Choroid plexus epithelial cell (primary cell): Measurements from ENCODE around the gene PPP1R8.

ENCODE experiments used
- DNase-seq: peaks from one replicate; pipeline ENCODE4 v3.0.0-alpha.2; 2010; ENCODE audit warnings: low read depth
- H3K4me3 ChIP-seq: 2 replicates; pipeline ENCODE4 v1.5.1; 2011; ENCODE audit warnings: low read depth, mild to moderate bottlenecking, control low read depth, low read length, moderate library complexity
- TF ChIP-seq, protein P1 (sequence below): conservative IDR thresholded peaks from 2 replicates; pipeline ENCODE4 v1.5.1; 2011; ENCODE audit warnings: low read depth, mild to moderate bottlenecking, control low read depth, inconsistent platforms, low read length, moderate library complexity

PPP1R8 gene

DNA sequence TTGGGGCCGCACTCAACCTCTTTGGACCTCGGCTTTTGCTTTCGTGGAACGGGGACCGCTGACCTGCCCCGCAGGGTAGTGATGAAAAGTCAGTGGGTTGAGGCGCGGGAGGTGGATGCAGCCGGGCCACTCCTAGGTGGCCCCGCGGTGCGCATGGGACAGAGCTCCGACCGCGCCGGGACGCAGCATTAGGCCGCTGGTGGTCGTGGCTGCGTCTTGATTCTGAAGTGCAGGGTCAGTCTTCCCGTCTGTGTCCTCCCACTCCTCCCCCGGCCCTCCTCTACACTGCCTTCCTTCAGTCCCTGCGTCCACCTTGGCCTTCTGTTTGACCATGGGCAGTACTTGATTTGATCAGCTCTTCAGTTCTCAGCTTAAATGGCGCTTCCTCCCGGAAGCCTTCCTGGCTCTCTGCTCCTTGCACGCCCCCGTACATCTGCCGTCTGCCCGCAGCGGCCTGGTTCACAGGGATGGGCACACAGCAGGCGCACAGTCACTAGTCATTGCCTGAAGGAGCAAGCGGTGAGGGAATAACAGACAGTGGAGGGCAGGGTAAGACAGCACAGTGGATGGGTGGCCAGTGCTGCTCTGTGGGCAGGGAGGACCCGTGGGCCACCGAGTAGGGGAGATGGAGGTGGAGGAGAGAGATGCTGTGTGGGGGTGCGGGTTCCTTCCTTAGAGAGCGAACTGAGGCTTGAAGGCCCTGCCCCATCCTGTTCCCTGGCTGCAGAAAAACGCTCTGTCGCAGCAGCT, 42.4 kb downstream of the PPP1R8 start:
- TF ChIP-seq, protein P1, sequence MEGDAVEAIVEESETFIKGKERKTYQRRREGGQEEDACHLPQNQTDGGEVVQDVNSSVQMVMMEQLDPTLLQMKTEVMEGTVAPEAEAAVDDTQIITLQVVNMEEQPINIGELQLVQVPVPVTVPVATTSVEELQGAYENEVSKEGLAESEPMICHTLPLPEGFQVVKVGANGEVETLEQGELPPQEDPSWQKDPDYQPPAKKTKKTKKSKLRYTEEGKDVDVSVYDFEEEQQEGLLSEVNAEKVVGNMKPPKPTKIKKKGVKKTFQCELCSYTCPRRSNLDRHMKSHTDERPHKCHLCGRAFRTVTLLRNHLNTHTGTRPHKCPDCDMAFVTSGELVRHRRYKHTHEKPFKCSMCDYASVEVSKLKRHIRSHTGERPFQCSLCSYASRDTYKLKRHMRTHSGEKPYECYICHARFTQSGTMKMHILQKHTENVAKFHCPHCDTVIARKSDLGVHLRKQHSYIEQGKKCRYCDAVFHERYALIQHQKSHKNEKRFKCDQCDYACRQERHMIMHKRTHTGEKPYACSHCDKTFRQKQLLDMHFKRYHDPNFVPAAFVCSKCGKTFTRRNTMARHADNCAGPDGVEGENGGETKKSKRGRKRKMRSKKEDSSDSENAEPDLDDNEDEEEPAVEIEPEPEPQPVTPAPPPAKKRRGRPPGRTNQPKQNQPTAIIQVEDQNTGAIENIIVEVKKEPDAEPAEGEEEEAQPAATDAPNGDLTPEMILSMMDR, result no peak
- DNase-seq, result peak; percentile 27
- peak overlapping the region; percentile 71 for H3K4me3 ChIP-seq

DNA sequence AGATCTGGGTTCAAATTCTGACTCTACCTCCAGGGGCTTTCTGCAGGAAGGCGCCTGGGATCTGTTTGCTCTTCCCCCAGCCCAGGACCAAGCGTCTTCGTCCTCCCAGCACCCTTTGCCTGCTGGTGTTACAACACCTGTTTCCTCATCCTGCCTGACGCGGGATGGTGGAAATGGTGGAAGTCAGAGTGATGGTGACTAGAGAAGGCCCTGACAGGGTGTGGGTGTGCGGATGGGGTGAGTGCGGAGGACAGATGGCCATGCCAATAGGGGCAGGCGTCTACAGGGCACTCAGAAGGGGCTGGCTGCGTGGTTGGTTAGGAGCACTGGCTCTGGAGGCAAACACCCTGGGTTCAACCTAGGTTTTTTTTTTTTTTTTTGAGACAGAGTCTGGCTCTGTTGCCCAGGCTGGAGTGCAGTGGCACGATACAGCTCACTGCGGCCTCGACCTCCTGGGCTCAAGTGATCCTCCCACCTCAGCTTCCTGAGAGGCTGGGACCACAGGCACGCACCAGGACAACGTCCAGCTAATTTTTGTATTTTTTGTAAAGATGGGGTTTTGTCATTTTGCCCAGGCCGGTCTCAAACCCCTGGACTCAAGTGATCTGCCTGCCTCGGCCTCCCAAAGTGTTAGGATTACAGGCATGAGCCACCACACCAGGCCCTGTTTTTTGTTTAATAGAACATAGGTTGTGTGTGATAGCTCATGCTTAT, 43.2 kb downstream of the PPP1R8 start:
- TF ChIP-seq, protein P1, result no peak
- no peak for DNase-seq
- no peak overlapping the region for H3K4me3 ChIP-seq

DNA sequence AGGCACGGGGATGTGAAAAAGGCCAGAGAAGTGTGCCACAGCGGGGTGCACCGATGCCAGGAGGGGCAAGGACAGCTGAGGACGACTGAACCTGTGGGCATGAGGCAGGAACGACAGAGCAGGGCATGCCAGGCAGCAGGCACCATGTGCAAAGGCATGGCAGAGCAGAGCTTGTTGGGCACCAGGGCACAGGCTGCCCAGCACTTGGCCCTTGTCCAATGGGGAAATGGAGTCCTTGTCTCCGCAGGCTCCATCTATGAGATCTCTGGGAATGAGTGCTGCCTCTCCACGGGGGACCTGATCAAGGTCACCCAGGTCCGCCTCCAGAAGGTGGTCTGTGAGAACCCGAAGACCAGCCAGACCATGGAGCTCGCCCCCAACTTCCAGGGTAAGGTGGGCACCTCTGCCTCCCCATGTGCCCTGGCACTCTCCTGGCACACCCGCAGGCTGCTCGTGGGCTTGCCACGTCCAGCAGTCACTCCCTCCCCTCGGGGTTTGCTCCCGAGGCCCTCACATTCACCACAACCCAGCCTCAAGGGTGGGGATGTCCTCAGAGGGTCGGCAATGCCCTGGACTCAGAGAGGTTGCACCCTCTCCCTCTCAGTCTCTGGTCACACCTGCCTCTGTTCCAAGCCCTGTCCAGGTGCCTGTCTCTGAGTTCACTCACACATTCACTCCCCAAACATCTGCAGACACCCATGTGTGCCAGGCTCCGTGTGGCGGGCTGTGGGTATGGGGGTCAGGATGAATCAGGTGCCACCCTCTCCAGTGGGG, 45.9 kb downstream of the PPP1R8 start:
- H3K4me3 ChIP-seq, result no peak overlapping the region
- TF ChIP-seq, protein P1, result no peak
- no peak for DNase-seq

DNA sequence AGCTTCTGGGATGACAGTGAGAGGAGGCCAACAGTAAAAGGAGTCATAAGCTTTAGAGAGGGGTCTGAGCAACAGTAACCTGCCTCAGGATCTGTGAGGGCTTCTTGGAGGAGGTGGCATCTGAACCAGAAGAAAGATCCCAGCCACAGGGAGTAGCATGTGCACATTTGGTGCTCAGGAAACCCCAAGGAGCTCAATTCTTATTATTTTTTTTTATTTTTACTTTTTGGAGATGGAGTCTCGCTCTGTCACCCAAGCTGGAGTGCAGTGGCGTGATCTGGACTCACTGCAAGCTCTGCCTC, 46.5 kb downstream of the PPP1R8 start:
- no peak overlapping the region for H3K4me3 ChIP-seq
- TF ChIP-seq, protein P1, result no peak
- no peak for DNase-seq

DNA sequence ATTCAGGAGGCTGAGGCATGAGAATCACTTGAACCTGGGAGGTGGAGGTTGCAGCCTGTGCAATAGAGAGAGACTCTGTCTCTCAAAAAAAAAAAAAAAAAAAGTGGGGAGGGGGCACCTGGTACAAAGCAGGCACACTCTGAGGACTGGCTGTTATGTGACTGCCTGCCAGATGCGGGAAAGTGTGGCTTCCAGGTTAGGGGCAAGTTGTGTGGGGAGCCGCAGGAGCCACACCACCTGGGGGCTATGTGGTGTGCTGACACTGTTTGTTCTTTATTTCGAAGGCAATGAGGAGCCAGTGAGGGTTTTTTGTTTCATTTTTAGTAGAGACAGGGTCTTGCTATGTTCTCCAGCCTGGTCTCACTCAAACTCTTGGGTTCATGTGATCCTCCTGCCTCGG, 47.5 kb downstream of the PPP1R8 start:
- H3K4me3 ChIP-seq, result no peak overlapping the region
- TF ChIP-seq, protein P1, result no peak
- no peak for DNase-seq

DNA sequence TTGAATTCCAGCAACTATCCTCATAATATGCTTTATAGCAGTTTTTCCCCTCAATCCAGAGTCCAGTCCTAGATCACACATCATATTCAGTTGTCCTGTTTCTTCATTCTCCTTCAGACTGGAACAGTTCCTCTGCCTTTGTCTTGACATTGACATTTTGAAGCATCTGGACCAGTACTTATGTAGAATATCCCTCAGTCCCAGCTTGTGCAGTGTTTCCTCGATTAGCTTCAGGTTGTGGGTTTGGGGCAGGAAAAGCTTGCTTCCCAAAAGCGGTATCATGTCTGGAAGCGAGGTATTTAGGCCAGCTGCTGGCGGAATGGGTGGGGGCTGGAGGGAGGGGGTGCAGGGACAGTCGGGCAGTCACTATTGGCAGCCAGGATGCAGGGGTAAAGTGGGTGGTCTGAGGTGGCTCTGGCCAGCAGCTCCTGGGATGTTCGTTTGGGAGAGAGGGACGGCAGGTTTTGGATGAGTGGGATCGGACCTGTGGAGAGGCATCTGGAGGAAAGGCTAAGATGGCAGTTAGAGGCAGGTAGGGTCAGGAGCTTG, 48.3 kb downstream of the PPP1R8 start:
- DNase-seq, result no peak
- TF ChIP-seq, protein P1, result no peak
- no peak overlapping the region for H3K4me3 ChIP-seq
